ENCODE data around the gene GPRC5B.

Gene GPRC5B

GRCh38 chr16:19851476-19851875, 33.2 kb downstream of the GPRC5B start:
- in situ Hi-C loops (cut with MboI; ENCODE audit: low sequenced_read_pairs): no loop called here

- in situ Hi-C loops (cut with MboI; ENCODE audit: low sequenced_read_pairs): no loop called here
These were observed 34.4 kb downstream of the GPRC5B start for GRCh38 chr16:19850131-19850817.

- in situ Hi-C loops (cut with MboI; ENCODE audit: low sequenced_read_pairs): no loop called here
These were observed 35.9 kb downstream of the GPRC5B start for GRCh38 chr16:19848756-19849155.

- in situ Hi-C loops (cut with MboI; ENCODE audit: low sequenced_read_pairs): no loop called here
These were observed 38.2 kb downstream of the GPRC5B start for GRCh38 chr16:19846436-19846835.

GRCh38 chr16:19844945-19845641, 39.6 kb downstream of the GPRC5B start:
- in situ Hi-C loops (cut with MboI; ENCODE audit: low sequenced_read_pairs): no loop called here

- in situ Hi-C loops (cut with MboI; ENCODE audit: low sequenced_read_pairs): no loop called here
These were observed 41.3 kb downstream of the GPRC5B start for GRCh38 chr16:19843371-19843770.

- in situ Hi-C loops (cut with MboI; ENCODE audit: low sequenced_read_pairs): no loop called here
These were observed 42.1 kb downstream of the GPRC5B start for GRCh38 chr16:19842426-19843157.

GRCh38 chr16:19841184-19841583, 43.5 kb downstream of the GPRC5B start:
- in situ Hi-C loops (cut with MboI; ENCODE audit: low sequenced_read_pairs): no loop called here

GRCh38 chr16:19840524-19841110, 44.0 kb downstream of the GPRC5B start:
- in situ Hi-C loops (cut with MboI; ENCODE audit: low sequenced_read_pairs): no loop called here

GRCh38 chr16:19837984-19838707, 46.5 kb downstream of the GPRC5B start:
- in situ Hi-C loops (cut with MboI; ENCODE audit: low sequenced_read_pairs): no loop called here

- in situ Hi-C loops (cut with MboI; ENCODE audit: low sequenced_read_pairs): no loop called here
These were observed 47.2 kb downstream of the GPRC5B start for GRCh38 chr16:19837331-19837980.

GRCh38 chr16:19835968-19836421, 48.7 kb downstream of the GPRC5B start:
- in situ Hi-C loops (cut with MboI; ENCODE audit: low sequenced_read_pairs): no loop called here

- in situ Hi-C loops (cut with MboI; ENCODE audit: low sequenced_read_pairs): no loop called here
These were observed 49.5 kb downstream of the GPRC5B start for GRCh38 chr16:19835196-19835595.

- in situ Hi-C loops (cut with MboI; ENCODE audit: low sequenced_read_pairs): no loop called here
These were observed 51.1 kb downstream of the GPRC5B start for GRCh38 chr16:19833581-19833980.

- in situ Hi-C loops (cut with MboI; ENCODE audit: low sequenced_read_pairs): no loop called here
These were observed 51.5 kb downstream of the GPRC5B start for GRCh38 chr16:19833176-19833575.

- in situ Hi-C loops (cut with MboI; ENCODE audit: low sequenced_read_pairs): no loop called here
These were observed 53.0 kb downstream of the GPRC5B start for GRCh38 chr16:19831678-19832077.

- in situ Hi-C loops (cut with MboI; ENCODE audit: low sequenced_read_pairs): no loop called here
These were observed 53.6 kb downstream of the GPRC5B start for GRCh38 chr16:19830902-19831560.

GRCh38 chr16:19829844-19830692, 54.6 kb downstream of the GPRC5B start:
- in situ Hi-C loops (cut with MboI; ENCODE audit: low sequenced_read_pairs): no loop called here

- in situ Hi-C loops (cut with MboI; ENCODE audit: low sequenced_read_pairs): no loop called here
These were observed 60.4 kb downstream of the GPRC5B start for GRCh38 chr16:19824216-19824615.

All from HL-60/S4 treated with retinoic acid at 250 ng/mL for 4 days and 3 days (cell line).